ENCODE results near the gene BRMS1L.
A peak's percentile ranks its signal among the peaks of the same experiment; 100 is the strongest.

DNA sequence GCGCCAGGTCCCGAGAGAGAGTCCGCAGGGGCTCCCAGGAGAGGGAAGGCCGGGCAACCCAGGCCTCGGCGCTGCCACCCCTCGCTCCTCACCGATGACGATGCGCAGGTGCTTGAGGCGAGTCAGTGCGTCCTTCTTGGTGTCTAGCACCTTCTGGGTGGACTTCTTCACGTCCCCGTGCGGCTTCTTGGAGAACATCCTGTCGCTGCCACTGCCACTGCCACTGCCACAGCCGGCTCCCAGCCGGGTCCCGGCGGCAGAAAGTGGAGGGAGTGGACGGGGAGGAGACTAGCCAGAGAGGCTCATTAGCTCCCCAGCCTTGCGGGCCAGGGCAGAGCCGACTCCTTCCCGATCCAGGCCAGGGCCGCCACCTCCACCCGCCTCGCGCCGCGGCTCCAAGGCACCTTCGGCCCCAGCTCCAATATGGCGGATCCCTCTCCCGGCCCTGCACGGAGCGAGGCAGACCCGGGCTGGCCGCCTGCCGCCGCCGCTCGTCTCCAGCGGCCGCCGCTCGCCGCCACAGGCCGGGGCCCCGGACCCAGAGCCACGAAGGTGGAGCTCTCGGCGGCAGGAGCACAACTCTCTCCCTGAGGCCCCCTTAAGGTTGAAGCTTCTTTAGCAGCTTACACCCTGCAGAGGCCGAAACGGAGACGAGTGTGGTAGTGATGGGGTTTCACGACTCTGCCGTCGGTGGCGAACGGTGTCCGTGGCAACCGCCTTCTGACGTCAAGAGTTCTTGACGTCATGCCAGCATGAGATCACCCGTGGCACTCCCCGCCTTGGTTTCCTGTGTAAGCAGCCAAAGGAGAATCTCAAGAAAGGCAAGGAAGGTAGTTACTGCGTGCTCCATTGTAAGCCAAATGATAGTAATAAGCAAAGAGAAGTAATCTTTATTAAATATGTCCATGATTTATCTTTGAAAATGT is 17.2 kb upstream of the BRMS1L start, which contains the start of gene RALGAPA1:
- TF ChIP-seq CTCF (IDR thresholded peaks at IDR 0.05 in 8 of 11, conservative IDR thresholded peaks at IDR 0.05 in 3 of 11) (peak in 10 of 11 experiments; percentile 26 to 74 (median 44)), POLR2AphosphoS5 (IDR thresholded peaks at IDR 0.05) (peak; percentile 87 to 97 (median 95))
